A549 (cell line): Measurements from ENCODE around the gene AIMP2. TPM values are rescaled to one million over a fixed set of nuclear protein-coding genes. Genes with fewer than 3 reads are reported as not detected.
"Not testable (repeated sequence)": the region's sequence is repeated elsewhere in the genome, so short reads cannot be mapped to it uniquely, and the experiment has no call there.

Source experiments
- ATAC-seq, 2 experiments: fragments of 200-7000 bp in 1 of 2; fragments of >200 bp in 1 of 2; cut with Nextera tagmentation in 1 of 2; cut with Tn5 transposase in 1 of 2; 3 replicates each; pipeline versions ENCODE4 v1.8.0 to v1.9.1; 2018 to 2020; ENCODE audit warnings: mild to moderate bottlenecking in 1 of 2, moderate library complexity in 1 of 2
- CTCF ChIA-PET: fragments of 300-600 bp; sonication (Branson Sonifier 250); formaldehyde crosslinking; extraction: SDS; loops from one replicate; lab custom pipeline; 2021; ENCODE audit warnings: antibody characterized with exemption, inconsistent platforms; lab: Yijun Ruan, JAX
- POLR2A ChIA-PET: fragments of 350-600 bp; formaldehyde crosslinking; extraction: SDS; loops from one replicate; lab custom pipeline; 2021; ENCODE audit warnings: antibody characterized with exemption, inconsistent platforms; lab: Yijun Ruan, JAX
- DNase-seq, 2 experiments: peaks; one replicate each; pipeline versions ENCODE4 v3.0.0 to v3.0.0-alpha.2; 2011 to 2016; ENCODE audit warnings: low read depth in 1 of 2, low spot score in 1 of 2
- FAIRE-seq: peaks from 2 replicates; lab custom pipeline; 2011; peaks lifted over from hg19 to GRCh38; lab: Jason Lieb, UNC
- H3K27ac ChIP-seq, 2 experiments: fragments of >200 bp; sonication (Bioruptor Twin); formaldehyde crosslinking; 3 replicates each; pipeline ENCODE4 v1.5.1; 2016 to 2017
- H3K4me1 ChIP-seq: fragments of >200 bp; sonication (Bioruptor Twin); formaldehyde crosslinking; 3 replicates; pipeline ENCODE4 v1.6.1; 2016
- H3K4me2 ChIP-seq: fragments of >200 bp; sonication (Bioruptor Twin); formaldehyde crosslinking; 3 replicates; pipeline ENCODE4 v1.6.1; 2016
- H3K4me3 ChIP-seq: fragments of >200 bp; sonication (Bioruptor Twin); formaldehyde crosslinking; 3 replicates; pipeline ENCODE4 v1.5.1; 2016
- H3K9me3 ChIP-seq: fragments of >200 bp; sonication (Bioruptor Twin); formaldehyde crosslinking; 3 replicates; pipeline ENCODE4 v1.6.1; 2016
- CBX2 ChIP-seq: fragments of 200-600 bp; sonication (generic); IDR thresholded peaks from 2 replicates; pipeline ENCODE4 v1.6.1; 2016; ENCODE audit warnings: low read depth, mild to moderate bottlenecking, borderline replicate concordance
- CBX8 ChIP-seq: fragments of 200-600 bp; sonication (generic); IDR thresholded peaks from 2 replicates; pipeline ENCODE4 v1.6.1; 2016
- CEBPB ChIP-seq, 2 experiments: fragments of >200 bp in 1 of 2; sonication (Bioruptor Twin) in 1 of 2; formaldehyde crosslinking in 1 of 2; IDR thresholded peaks; 2 replicates each; pipeline ENCODE4 v1.6.1; 2012 to 2016
- FOSB ChIP-seq: fragments of 250-450 bp; sonication (Bioruptor Pico); IDR thresholded peaks from 2 replicates; pipeline ENCODE4 v1.5.0; 2020; ENCODE audit warnings: mild to moderate bottlenecking, moderate library complexity
- FOSL2 ChIP-seq, 2 experiments: fragments of 450-650 bp in 1 of 2; fragments of >200 bp in 1 of 2; sonication (Bioruptor Twin) in 1 of 2; formaldehyde crosslinking; IDR thresholded peaks; 2 replicates each; pipeline versions ENCODE4 v1.5.0 to v1.6.1; 2016 to 2020; ENCODE audit warnings: mild to moderate bottlenecking in 1 of 2, moderate library complexity in 1 of 2
- GATA3 ChIP-seq: IDR thresholded peaks from 2 replicates; pipeline ENCODE4 v1.6.1; 2012; ENCODE audit warnings: borderline replicate concordance
- MAFK ChIP-seq: fragments of 450-650 bp; IDR thresholded peaks from 2 replicates; pipeline ENCODE4 v1.6.1; 2014; ENCODE audit not compliant: partially characterized antibody
- MYC ChIP-seq: IDR thresholded peaks from 2 replicates; pipeline ENCODE4 v1.6.1; 2012; ENCODE audit warnings: mild to moderate bottlenecking, inconsistent platforms, low read length, improper control_type of control experiment, borderline replicate concordance
- PHF8 ChIP-seq: fragments of 200-600 bp; sonication (generic); IDR thresholded peaks from 2 replicates; pipeline ENCODE4 v1.6.1; 2016; ENCODE audit warnings: low read depth, mild to moderate bottlenecking, antibody characterized with exemption, moderate library complexity, borderline replicate concordance
- POLR2AphosphoS2 ChIP-seq: conservative IDR thresholded peaks from 2 replicates; pipeline ENCODE4 v1.6.1; 2012; ENCODE audit warnings: low read length, improper control_type of control experiment, inconsistent platforms
- RAD21 ChIP-seq, 2 experiments: fragments of >200 bp in 1 of 2; sonication (Bioruptor Twin) in 1 of 2; formaldehyde crosslinking in 1 of 2; IDR thresholded peaks in 1 of 2; conservative IDR thresholded peaks in 1 of 2; 2 replicates in 1 of 2; 3 replicates in 1 of 2; pipeline ENCODE4 v1.6.1; 2012 to 2018; ENCODE audit warnings: inconsistent platforms in 1 of 2
- TFCP2L1 ChIP-seq: fragments of 250-450 bp; sonication (Bioruptor Pico); IDR thresholded peaks from 2 replicates; pipeline ENCODE4 v1.5.0; 2021; ENCODE audit warnings: mild to moderate bottlenecking
- ZC3H11A ChIP-seq: fragments of 450-650 bp; IDR thresholded peaks from 2 replicates; pipeline ENCODE4 v1.6.1; 2014; ENCODE audit warnings: antibody characterized with exemption, mild to moderate bottlenecking
- ZNF302 ChIP-seq: fragments of 250-450 bp; sonication (Bioruptor Pico); IDR thresholded peaks from 2 replicates; pipeline ENCODE4 v1.9.0; 2021; ENCODE audit warnings: inconsistent platforms, mild to moderate bottlenecking, moderate library complexity
- ZSCAN20 ChIP-seq: fragments of 250-450 bp; sonication (Bioruptor Pico); IDR thresholded peaks from 2 replicates; pipeline ENCODE4 v1.8.0; 2022; ENCODE audit warnings: mild to moderate bottlenecking, moderate library complexity
- WGBS: methylation state at CpG from one replicate; pipeline ENCODE4 v1.1.6; 2017; ENCODE audit errors: missing lambda C conversion rate; 5-methylcytosine and 5-hydroxymethylcytosine counted together
- polyA plus RNA-seq, 4 experiments: library from polyadenylated mRNA; depleted of rRNA in 3 of 4; stranded (reverse); fragments of >200 nt; fragmentation: RNase III in 1 of 4; extraction: RNeasy Plus Mini Kit Qiagen cat#74134 plus additional on column Dnase treatment in 1 of 4; gene quantifications; 2 replicates in 3 of 4; 3 replicates in 1 of 4; pipeline ENCODE4 v1.2.3, GENCODE V29; 2011 to 2017
- TF ChIP-seq, protein P1 (sequence below): IDR thresholded peaks from 2 replicates; pipeline ENCODE4 v1.6.1; 2012
- TF ChIP-seq, protein P2 (sequence below): fragments of 150-350 bp; IDR thresholded peaks from 2 replicates; pipeline ENCODE4 v1.6.1; 2014; ENCODE audit warnings: low read depth, mild to moderate bottlenecking, low read length
- TF ChIP-seq, protein P3 (sequence below): fragments of 250-450 bp; sonication (Bioruptor Pico); IDR thresholded peaks from 2 replicates; pipeline ENCODE4 v1.5.0; 2020; ENCODE audit warnings: low read depth, mild to moderate bottlenecking, moderate library complexity

Gene AIMP2
- polyA plus RNA-seq, 2 of the 4 experiments (the other 2 are of a cell fraction), result 82.0 to 128 TPM

GRCh38 chr7:6007386-6007785 is 1.7 kb upstream of the AIMP2 start:
- ATAC-seq, result no peak
- H3K27ac ChIP-seq, result peak overlapping the region in 1 of 2 experiments; percentile 95; a peak in 2 of 6 replicates
- no peak for DNase-seq
- TF ChIP-seq RAD21 (conservative IDR thresholded peaks at IDR 0.05 in 1 of 2, IDR thresholded peaks at IDR 0.05 in 1 of 2) (no peak), PHF8 (no peak), CBX2 (no peak), FOSB (CRISPR knock-in tag) (no peak), ZSCAN20 (CRISPR knock-in tag) (no peak)
- TF ChIP-seq, protein P1, sequence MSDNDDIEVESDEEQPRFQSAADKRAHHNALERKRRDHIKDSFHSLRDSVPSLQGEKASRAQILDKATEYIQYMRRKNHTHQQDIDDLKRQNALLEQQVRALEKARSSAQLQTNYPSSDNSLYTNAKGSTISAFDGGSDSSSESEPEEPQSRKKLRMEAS, result no peak
- peak overlapping the region; percentile 81 for H3K4me2 ChIP-seq
- H3K9me3 ChIP-seq, result no peaks in the 10 kb centered on the region
- 61% methylated on average over 4 of the region's 4 CpGs for WGBS
- H3K4me3 ChIP-seq, result peak overlapping the region; percentile 71; the same call in 1 of the 3 replicates
- peaks cover 27% of the 10 kb centered on the region; the same call in 2 of the 3 replicates for H3K4me1 ChIP-seq
- ChIA-PET POLR2A (interaction anchor here (2.8 kb wide), 1 partner anchor 10 kb away, joined by 24 read pairs; no protein-coding TSS in a partner anchor), CTCF (interaction anchor here (0.6 to 2.4 kb wide), 3 partner anchors 10 to 91 kb away, joined by 3 to 18 read pairs (median 6); no protein-coding TSS in a partner anchor)
- FAIRE-seq, result no peak

DNA sequence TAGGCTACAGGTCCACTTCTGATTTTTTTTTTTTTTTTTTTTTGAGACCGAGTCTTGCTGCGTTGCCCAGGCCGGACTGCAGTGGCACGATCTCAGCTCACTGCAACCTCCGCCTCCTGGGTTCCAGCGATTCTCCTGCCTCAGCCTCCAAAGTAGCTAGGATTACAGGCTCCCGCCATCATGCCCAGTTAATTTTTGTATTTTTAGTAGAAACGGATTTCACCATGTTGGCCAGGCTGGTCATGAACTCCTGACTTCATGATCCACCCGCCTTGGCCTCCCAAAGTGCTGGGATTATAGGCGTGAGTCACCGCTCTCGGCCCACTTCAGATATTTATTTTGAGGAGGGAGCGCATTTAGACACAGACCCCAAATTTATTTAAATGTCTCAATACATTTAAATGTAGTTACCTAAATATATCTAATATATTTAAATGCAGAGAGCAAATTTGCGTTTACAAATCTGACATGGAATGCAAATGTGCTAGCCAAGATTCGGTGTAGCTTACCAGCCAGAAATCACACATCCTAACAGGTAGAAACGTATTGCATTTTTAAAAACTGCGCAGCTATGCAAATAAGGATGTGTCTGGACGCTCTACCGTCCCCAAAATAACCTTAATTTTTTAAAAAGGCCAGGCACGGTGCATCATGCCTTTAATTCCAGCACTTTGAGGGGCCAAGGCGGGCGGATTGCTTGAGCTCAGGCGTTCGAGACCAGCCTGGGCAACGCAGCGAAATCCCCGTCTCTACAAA is 1.1 kb upstream of the AIMP2 start:
- not testable (repeated sequence) for H3K9me3 ChIP-seq; ATAC-seq; DNase-seq; FAIRE-seq; TF ChIP-seq FOSL2 (IDR thresholded peaks at IDR 0.05)
- Histone ChIP-seq H3K4me1 (peaks cover 32% of the 10 kb centered on the region; the same call in 2 of the 3 replicates), H3K4me2 (peak overlapping the region; percentile 81), H3K4me3 (peak overlapping the region; percentile 71), H3K27ac (peak overlapping the region; percentile 86 to 95)
- ChIA-PET CTCF (interaction anchor here (0.7 to 2.4 kb wide), 3 partner anchors 11 to 273 kb away, joined by 3 to 18 read pairs (median 6); no protein-coding TSS in a partner anchor), POLR2A (interaction anchor here (0.5 to 2.8 kb wide), 7 partner anchors 11 to 98 kb away, joined by 3 to 24 read pairs (median 4); no protein-coding TSS in a partner anchor)
- peak; percentile 73 for TF ChIP-seq FOSL2 (CRISPR knock-in tag; IDR thresholded peaks at IDR 0.05)
- 30% methylated on average over 27 of the region's 27 CpGs for WGBS

DNA sequence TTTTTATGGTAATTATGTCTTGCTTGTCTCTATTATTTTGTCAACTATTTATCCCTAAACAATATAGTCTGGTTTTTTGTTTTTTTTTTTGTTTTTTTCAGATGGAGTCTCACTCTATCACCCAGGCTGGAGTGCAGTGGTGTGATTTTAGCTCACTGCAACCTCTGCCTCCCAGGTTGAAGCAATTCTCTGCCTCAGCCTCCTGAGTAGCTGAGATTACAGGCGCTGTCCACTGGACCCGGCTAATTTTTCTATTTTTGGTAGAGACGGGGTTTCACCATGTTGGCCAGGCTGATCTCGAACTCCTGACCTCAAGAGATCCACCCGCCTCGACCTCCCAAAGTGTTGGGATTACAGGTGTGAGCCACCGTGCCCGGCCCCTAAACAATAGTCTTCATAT is 1.3 kb downstream of the AIMP2 start:
- DNase-seq, H3K9me3 ChIP-seq, FAIRE-seq, ATAC-seq, CTCF ChIA-PET: not testable (repeated sequence)
- peaks cover 37% of the 10 kb centered on the region; the same call in 2 of the 3 replicates for H3K4me1 ChIP-seq
- H3K4me3 ChIP-seq, result peak overlapping the region; percentile 71
- H3K4me2 ChIP-seq, result peak overlapping the region; percentile 95
- 80% methylated on average over 8 of the region's 8 CpGs for WGBS
- POLR2A ChIA-PET, result interaction anchor here (0.6 to 1.9 kb wide), 2 partner anchors 13 to 298 kb away, joined by 3 to 6 read pairs; no protein-coding TSS in a partner anchor
- H3K27ac ChIP-seq, result peak overlapping the region; percentile 77 to 95

GRCh38 chr7:6011541-6011940 is 2.5 kb downstream of the AIMP2 start:
- ChIA-PET CTCF (interaction anchor here (1.2 kb wide), 1 partner anchor 11 kb away, joined by 3 read pairs; no protein-coding TSS in a partner anchor), POLR2A (interaction anchor here (0.7 to 1.6 kb wide), 4 partner anchors 9 to 89 kb away, joined by 3 to 6 read pairs (median 3); no protein-coding TSS in a partner anchor)
- DNase-seq (no peak), FAIRE-seq (no peak), ATAC-seq (no peak)
- H3K9me3 ChIP-seq, result no peaks in the 10 kb centered on the region
- H3K4me2 ChIP-seq, result peak overlapping the region; percentile 95; the same call in 2 of the 3 replicates
- TF ChIP-seq CBX8, result no peak
- no peak for TF ChIP-seq POLR2AphosphoS2
- H3K27ac ChIP-seq, result no peak overlapping the region
- no peak overlapping the region for H3K4me3 ChIP-seq
- 94% methylated on average over 2 of the region's 2 CpGs for WGBS
- peaks cover 48% of the 10 kb centered on the region; the same call in 2 of the 3 replicates for H3K4me1 ChIP-seq

DNA sequence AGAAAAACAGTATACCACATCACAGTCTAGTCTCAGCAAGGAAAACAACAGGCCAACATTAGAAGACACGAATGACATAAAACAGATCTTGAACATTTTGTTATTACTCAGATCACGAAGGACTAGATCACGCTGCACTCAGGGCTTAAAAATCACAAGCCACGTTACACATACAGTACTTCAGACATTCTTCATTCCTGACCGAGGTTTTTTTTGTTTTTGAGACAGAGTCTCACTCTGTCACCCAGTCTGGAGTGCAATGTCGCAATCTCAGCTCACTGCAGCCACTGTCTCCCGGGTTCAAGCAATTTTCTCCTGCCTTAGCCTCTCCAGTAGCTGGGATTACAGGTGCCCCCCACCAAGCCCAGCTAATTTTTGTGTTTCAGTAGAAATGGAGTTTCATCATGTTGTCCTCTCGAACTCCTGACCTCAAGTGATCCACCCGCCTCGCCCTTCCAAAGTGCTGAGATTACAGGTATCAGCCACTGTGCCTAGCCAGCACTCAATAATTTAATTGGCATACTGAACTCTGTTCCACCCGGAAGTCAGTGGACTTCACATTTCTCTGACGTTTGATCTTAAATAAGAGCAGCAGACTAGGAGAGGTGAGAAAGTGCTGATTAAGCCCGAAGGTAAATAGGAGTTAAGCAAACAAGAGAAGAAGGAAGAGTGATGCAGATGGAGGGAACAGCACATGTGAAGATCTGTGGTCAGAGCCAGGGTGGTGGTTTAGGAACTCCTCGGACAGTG is 3.5 kb downstream of the AIMP2 start:
- POLR2A ChIA-PET, result interaction anchor here (0.7 to 1.6 kb wide), 3 partner anchors 8 to 88 kb away, joined by 3 to 6 read pairs (median 3); no protein-coding TSS in a partner anchor
- CTCF ChIA-PET, result interaction anchor here (1.2 kb wide), 1 partner anchor 10 kb away, joined by 3 read pairs; no protein-coding TSS in a partner anchor
- ATAC-seq (no peak), DNase-seq (no peak), FAIRE-seq (no peak)
- WGBS, result 80% methylated on average over 14 of the region's 14 CpGs
- Histone ChIP-seq H3K4me2 (no peak overlapping the region; the same call in 2 of the 3 replicates), H3K4me1 (peaks cover 44% of the 10 kb centered on the region; the same call in 2 of the 3 replicates), H3K9me3 (no peaks in the 10 kb centered on the region), H3K4me3 (no peak overlapping the region), H3K27ac (0 out of 6 replicates have a peak overlapping the region, but pooled peaks of 1 of the 2 experiments have one; percentile 24)
- no peak for TF ChIP-seq ZNF302 (CRISPR knock-in tag)
- TF ChIP-seq TFCP2L1, result no peak
- peak; percentile 25 for TF ChIP-seq MAFK
- TF ChIP-seq, protein P2, sequence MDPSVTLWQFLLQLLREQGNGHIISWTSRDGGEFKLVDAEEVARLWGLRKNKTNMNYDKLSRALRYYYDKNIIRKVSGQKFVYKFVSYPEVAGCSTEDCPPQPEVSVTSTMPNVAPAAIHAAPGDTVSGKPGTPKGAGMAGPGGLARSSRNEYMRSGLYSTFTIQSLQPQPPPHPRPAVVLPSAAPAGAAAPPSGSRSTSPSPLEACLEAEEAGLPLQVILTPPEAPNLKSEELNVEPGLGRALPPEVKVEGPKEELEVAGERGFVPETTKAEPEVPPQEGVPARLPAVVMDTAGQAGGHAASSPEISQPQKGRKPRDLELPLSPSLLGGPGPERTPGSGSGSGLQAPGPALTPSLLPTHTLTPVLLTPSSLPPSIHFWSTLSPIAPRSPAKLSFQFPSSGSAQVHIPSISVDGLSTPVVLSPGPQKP, result no peak
- TF ChIP-seq GATA3, result no peak
- no peak for TF ChIP-seq POLR2AphosphoS2
- TF ChIP-seq, protein P1, result no peak
- TF ChIP-seq CEBPB (IDR thresholded peaks at IDR 0.05), result peak; percentile 60 to 79; a peak in 3 of 4 replicates
- TF ChIP-seq ZC3H11A, result no peak
- no peak for TF ChIP-seq MYC
- TF ChIP-seq, protein P3, sequence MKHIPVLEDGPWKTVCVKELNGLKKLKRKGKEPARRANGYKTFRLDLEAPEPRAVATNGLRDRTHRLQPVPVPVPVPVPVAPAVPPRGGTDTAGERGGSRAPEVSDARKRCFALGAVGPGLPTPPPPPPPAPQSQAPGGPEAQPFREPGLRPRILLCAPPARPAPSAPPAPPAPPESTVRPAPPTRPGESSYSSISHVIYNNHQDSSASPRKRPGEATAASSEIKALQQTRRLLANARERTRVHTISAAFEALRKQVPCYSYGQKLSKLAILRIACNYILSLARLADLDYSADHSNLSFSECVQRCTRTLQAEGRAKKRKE, result no peak
